ENCODE measurements around the gene CPPED1.
A peak's percentile ranks its signal among the peaks of the same experiment; 100 is the strongest.
"Not testable (repeated sequence)": the region's sequence is repeated elsewhere in the genome, so short reads cannot be mapped to it uniquely, and the experiment has no call there.

The CPPED1 gene, protein sequence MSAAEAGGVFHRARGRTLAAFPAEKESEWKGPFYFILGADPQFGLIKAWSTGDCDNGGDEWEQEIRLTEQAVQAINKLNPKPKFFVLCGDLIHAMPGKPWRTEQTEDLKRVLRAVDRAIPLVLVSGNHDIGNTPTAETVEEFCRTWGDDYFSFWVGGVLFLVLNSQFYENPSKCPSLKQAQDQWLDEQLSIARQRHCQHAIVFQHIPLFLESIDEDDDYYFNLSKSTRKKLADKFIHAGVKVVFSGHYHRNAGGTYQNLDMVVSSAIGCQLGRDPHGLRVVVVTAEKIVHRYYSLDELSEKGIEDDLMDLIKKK

GRCh38 chr16:12803203-12804093, at the start of gene CPPED1:
Gene CPPED1 (minus strand): TSS chr16:12803887. CDS start chr16:12803776, 111 bp downstream.
- DNase-seq (ENCODE audit: low read depth in 1 of 2, low spot score in 1 of 2), result peak; percentile 84 to 88

DNA sequence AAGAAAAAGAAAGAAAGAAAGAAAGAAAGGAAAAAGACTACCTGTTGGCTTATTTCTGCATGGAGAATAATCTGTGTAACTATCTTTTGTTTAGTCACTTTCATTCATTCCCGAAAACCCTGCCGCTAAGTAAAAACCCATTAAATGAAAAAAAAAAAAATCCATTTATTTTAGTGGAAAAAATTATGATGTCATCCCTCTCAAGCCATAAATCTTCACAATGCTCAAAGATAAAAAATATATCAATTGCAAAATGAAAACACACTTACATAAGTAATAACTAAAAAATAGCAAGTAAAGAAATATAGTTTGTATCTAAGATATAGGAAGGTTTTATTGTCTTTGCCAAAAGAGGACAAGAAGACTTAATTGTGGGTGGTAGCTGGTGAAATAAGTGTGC, 46.5 kb upstream of the CPPED1 start:
- DNase-seq (ENCODE audit: low read depth in 1 of 2, low spot score in 1 of 2), result no peak

DNA sequence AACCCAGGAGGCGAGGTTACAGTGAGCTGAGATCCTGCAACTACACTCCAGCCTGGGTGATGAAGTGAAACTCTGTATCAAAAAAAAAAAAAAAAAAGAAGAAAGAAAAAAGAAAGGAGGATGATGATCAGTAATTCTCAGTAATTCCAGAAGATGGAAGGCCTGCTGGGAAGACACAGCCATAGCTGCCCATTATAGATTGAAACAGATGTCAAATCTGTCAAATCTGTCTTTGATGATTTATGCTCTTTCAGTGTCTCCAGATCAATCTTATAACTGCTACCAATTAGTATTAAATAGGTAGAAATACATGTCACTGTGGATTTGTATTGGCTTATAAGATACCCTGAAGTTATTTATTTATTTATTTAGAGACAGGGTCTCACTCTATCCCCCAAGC, 42.9 kb upstream of the CPPED1 start:
- DNase-seq (ENCODE audit: low read depth in 1 of 2, low spot score in 1 of 2), result no peak

DNA sequence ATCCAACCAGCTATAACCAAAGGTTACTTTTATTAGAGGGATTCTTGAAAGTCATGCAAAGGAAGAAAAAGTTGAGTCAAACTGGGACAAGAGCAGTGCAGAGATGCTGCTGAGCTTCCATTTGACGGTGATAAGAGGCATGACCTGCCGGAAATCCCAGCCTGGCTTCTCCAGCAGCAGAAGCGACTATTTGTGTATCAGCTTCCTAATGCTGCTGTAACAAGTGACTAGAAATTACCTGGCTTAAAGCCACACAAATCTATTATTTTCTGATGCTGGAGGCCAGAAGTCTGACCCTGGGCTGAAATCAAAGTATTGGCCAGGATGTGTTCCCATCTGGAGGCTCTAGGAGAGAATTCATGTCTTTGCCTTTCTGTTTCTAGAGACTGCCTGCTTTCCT, 41.6 kb upstream of the CPPED1 start:
- DNase-seq (ENCODE audit: low read depth in 1 of 2, low spot score in 1 of 2), result no peak

GRCh38 chr16:12837756-12838155, 34.1 kb upstream of the CPPED1 start:
- DNase-seq (ENCODE audit: low read depth in 1 of 2, low spot score in 1 of 2), result no peak

GRCh38 chr16:12837291-12837690, 33.6 kb upstream of the CPPED1 start:
- no peak for DNase-seq (ENCODE audit: low read depth in 1 of 2, low spot score in 1 of 2)

- DNase-seq (ENCODE audit: low read depth in 1 of 2, low spot score in 1 of 2), result no peak
Observed at GRCh38 chr16:12833926-12834325, 30.2 kb upstream of the CPPED1 start.

GRCh38 chr16:12829096-12829888, 25.6 kb upstream of the CPPED1 start:
- DNase-seq (ENCODE audit: low read depth in 1 of 2, low spot score in 1 of 2), result no peak

DNA sequence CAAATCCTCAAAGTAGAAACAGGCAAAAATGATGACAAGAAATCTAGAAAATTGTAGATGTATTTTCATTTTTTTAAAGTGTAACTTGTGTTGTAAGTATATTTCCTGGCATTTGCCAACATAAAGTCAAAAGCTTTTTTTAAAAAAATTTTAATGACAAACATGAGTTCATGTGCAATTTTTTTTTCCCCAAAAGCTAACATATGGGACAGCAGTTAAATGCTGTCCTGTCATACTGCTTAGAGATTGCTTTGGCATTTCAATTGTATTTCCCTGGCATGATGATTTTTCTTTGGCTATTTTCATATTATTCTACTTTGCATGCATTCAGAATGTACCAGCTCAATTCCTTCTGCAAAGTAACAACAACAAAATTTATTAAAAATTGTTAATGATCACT, 24.5 kb upstream of the CPPED1 start:
- DNase-seq (ENCODE audit: low read depth in 1 of 2, low spot score in 1 of 2), result no peak

GRCh38 chr16:12826559-12826958, 22.9 kb upstream of the CPPED1 start:
- DNase-seq (ENCODE audit: low read depth in 1 of 2, low spot score in 1 of 2), result no peak

GRCh38 chr16:12819126-12820117, 15.7 kb upstream of the CPPED1 start:
- DNase-seq (ENCODE audit: low read depth in 1 of 2, low spot score in 1 of 2), result peak; percentile 51 to 75

DNA sequence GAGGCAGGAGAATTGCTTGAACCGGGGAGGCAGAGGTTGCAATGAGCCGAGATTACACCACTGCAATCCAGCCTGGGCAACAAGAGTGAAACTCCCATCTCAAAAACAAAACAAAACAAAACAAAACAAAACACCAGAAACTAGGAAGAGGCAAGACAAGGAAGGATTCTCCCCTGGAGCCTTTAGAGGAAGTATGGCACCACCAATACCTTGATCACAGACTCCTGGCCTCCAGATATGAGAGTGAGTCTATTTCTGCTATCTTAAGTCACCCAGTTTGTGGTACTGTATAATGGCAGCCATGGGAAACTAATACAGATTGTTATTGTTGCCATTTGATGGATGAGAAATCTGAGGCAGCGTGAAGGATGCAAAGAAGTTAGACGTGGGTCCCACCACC, 14.6 kb upstream of the CPPED1 start:
- DNase-seq (ENCODE audit: low read depth in 1 of 2, low spot score in 1 of 2), result no peak

DNA sequence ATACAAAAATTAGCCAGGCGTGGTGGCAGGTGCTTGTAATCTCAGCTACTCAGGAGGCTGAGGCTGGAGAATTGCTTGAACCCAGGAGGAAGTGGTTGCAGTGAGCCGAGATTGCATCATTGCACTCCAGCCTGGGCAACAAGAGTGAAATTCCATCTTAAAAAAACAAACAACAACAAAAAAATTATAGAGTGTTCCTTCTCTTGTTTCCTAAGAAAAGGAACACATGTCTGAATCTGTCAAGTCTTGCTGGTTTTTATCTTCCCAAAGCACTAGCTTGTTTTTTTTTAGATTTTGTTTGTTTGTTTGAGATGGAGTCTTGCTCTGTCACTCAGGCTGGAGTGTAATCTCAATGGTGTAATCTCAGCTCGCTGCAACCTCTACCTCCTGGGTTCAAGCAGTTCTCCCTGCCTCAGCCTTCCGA, 13.1 kb upstream of the CPPED1 start:
- not testable (repeated sequence) for DNase-seq (ENCODE audit: low read depth in 1 of 2, low spot score in 1 of 2)

GRCh38 chr16:12815361-12815760, 11.7 kb upstream of the CPPED1 start:
- no peak for DNase-seq (ENCODE audit: low read depth in 1 of 2, low spot score in 1 of 2)

GRCh38 chr16:12813734-12814133, 10.0 kb upstream of the CPPED1 start:
- not testable (repeated sequence) for DNase-seq (ENCODE audit: low read depth in 1 of 2, low spot score in 1 of 2)

DNA sequence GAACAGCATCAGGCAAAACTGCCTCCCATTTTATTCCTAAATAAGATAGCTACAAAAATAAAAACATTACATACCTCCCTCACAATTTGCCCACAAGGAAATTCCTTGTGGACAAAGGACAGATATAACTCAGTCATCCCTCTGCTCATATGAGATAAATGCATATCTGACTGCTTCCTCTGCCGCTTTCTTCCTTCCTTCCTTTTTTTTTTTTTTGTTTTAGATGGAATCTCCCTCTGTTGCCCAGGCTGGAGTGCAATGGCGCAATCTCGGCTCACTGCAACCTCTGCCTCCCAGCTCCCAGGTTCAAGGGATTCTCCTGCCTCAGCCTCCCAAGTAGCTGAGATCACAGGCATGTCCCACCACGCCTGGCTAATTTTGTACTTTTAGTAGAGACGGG, 9.6 kb upstream of the CPPED1 start:
- DNase-seq (ENCODE audit: low read depth in 1 of 2, low spot score in 1 of 2), result not testable (repeated sequence)

- no peak for DNase-seq (ENCODE audit: low read depth in 1 of 2, low spot score in 1 of 2)
Observed at GRCh38 chr16:12811441-12812383, 8.0 kb upstream of the CPPED1 start.

DNA sequence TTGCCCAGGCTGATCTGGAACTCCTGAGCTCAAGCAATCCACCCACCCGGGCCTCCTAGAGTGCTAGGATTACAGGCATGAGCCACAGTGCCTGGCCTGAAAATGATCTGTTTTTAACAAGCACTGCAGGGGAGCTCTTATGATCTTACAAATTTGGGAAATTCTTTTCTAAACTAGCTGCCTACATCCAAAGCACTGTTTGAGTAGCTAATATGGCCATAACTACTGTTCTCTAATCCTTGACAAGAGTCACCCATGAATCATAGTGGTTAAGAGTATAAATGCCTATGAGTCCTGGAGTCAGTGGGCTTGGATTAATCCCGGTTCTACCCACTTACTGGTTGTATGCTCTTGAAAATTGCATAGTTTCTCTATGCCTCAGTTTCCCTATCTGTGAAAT, 1.4 kb upstream of the CPPED1 start:
- DNase-seq (ENCODE audit: low read depth in 1 of 2, low spot score in 1 of 2), result no peak

- DNase-seq (ENCODE audit: low read depth in 1 of 2, low spot score in 1 of 2), result no peak
Observed at GRCh38 chr16:12804395-12804794, 708 bp upstream of the CPPED1 start.

All from stimulated activated CD4-positive, alpha-beta T cell treated with anti-CD3 and anti-CD28 coated beads, Interleukin-15, amount 100 ng/mL, for 1 hour (primary cell).